ENCODE data around the gene MVK.

DNA sequence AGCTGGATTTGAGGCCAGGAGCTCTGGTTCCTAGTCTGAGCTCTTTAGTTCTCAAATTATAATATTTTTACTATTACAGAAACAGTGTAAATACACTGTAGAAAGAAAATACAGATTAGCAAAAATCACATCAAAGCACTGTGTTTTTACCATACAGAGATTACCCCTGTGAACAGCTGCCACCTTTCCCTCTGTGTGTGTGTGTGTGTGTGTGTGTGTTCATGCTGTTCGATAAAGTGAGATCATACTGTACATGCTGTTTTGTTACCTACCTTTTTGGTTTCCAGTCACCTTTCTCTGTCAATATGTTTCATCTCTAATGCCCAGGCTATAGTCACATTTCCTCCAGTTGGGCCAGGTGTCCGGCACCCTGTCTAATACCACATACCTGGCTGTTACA, 26.9 kb downstream of the MVK start:
- no peak for TF ChIP-seq POLR2AphosphoS5 (IDR thresholded peaks at IDR 0.05; ENCODE audit: low read depth, low read length)
- TF ChIP-seq, protein P1, sequence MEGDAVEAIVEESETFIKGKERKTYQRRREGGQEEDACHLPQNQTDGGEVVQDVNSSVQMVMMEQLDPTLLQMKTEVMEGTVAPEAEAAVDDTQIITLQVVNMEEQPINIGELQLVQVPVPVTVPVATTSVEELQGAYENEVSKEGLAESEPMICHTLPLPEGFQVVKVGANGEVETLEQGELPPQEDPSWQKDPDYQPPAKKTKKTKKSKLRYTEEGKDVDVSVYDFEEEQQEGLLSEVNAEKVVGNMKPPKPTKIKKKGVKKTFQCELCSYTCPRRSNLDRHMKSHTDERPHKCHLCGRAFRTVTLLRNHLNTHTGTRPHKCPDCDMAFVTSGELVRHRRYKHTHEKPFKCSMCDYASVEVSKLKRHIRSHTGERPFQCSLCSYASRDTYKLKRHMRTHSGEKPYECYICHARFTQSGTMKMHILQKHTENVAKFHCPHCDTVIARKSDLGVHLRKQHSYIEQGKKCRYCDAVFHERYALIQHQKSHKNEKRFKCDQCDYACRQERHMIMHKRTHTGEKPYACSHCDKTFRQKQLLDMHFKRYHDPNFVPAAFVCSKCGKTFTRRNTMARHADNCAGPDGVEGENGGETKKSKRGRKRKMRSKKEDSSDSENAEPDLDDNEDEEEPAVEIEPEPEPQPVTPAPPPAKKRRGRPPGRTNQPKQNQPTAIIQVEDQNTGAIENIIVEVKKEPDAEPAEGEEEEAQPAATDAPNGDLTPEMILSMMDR (IDR thresholded peaks at IDR 0.05), result no peak
- no peak for TF ChIP-seq RCOR1 (IDR thresholded peaks at IDR 0.05; ENCODE audit: low read length)
- TF ChIP-seq SMC3 (IDR thresholded peaks at IDR 0.05; ENCODE audit: low read depth, low read length), result no peak
- no peak for TF ChIP-seq JUND (IDR thresholded peaks at IDR 0.05)
- TF ChIP-seq EZH2phosphoT487 (IDR thresholded peaks at IDR 0.05; ENCODE audit: borderline replicate concordance, low read depth), result no peak
- no peak for TF ChIP-seq SIN3A (IDR thresholded peaks at IDR 0.05; ENCODE audit: borderline replicate concordance, low read depth, low read length)
- TF ChIP-seq EP300 (IDR thresholded peaks at IDR 0.05; ENCODE audit: borderline replicate concordance in 1 of 2, low read depth in 1 of 2, low read length in 1 of 2), result no peak
